HepG2 (cell line): ENCODE data around the gene ZNF37A. TPM values are rescaled to one million over a fixed set of nuclear protein-coding genes. Genes with fewer than 3 reads are reported as not detected.
A peak's percentile ranks its signal among the peaks of the same experiment; 100 is the strongest.

ENCODE experiments used
- AGO2 ChIP-seq: fragments of 200-400 bp; formaldehyde crosslinking; optimal IDR thresholded peaks from 2 replicates; pipeline ENCODE3; 2017; ENCODE audit warnings: mild to moderate bottlenecking, low read depth, low read length, moderate library complexity
- BHLHE40 ChIP-seq: IDR thresholded peaks from 2 replicates; pipeline ENCODE4 v1.6.1; 2011; ENCODE audit warnings: low read length, improper control_type of control experiment
- ELF3 ChIP-seq: IDR thresholded peaks from 2 replicates; pipeline ENCODE4 v1.6.1; 2016; ENCODE audit warnings: missing genetic modification reagents, missing compliant biosample characterization
- GRHL1 ChIP-seq: sonication (generic); formaldehyde crosslinking; conservative IDR thresholded peaks from 2 replicates; pipeline ENCODE4 v1.8.0; 2022; ENCODE audit warnings: missing genetic modification reagents
- HNF4G ChIP-seq, 2 experiments: sonication (generic) in 1 of 2; formaldehyde crosslinking in 1 of 2; IDR thresholded peaks; 2 replicates each; pipeline versions ENCODE4 v1.4.0 to v1.6.1; 2011 to 2020; ENCODE audit warnings: borderline replicate concordance in 2 of 2, low read depth in 2 of 2, mild to moderate bottlenecking in 2 of 2, low read length in 1 of 2, missing genetic modification reagents in 1 of 2, moderate library complexity in 1 of 2
- HNRNPL ChIP-seq: fragments of 200-400 bp; formaldehyde crosslinking; IDR thresholded peaks from 2 replicates; pipeline ENCODE4 v1.6.1; 2017; ENCODE audit warnings: mild to moderate bottlenecking, low read depth, low read length
- JUND ChIP-seq: sonication (generic); formaldehyde crosslinking; IDR thresholded peaks from 2 replicates; pipeline ENCODE4 v1.8.0; 2022; ENCODE audit warnings: mild to moderate bottlenecking, missing genetic modification reagents
- KLF13 ChIP-seq: sonication (generic); formaldehyde crosslinking; IDR thresholded peaks from 2 replicates; pipeline ENCODE4 v1.4.0; 2020; ENCODE audit warnings: mild to moderate bottlenecking, missing genetic modification reagents
- MATR3 ChIP-seq: sonication (generic); formaldehyde crosslinking; IDR thresholded peaks from 2 replicates; pipeline ENCODE4 v1.4.0; 2020; ENCODE audit warnings: missing genetic modification reagents
- NCOA2 ChIP-seq: sonication (generic); formaldehyde crosslinking; IDR thresholded peaks from 2 replicates; pipeline ENCODE4 v1.8.0; 2022; ENCODE audit warnings: inconsistent platforms
- NR0B2 ChIP-seq: sonication (generic); formaldehyde crosslinking; IDR thresholded peaks from 2 replicates; pipeline ENCODE4 v1.4.0; 2020; ENCODE audit warnings: mild to moderate bottlenecking, missing genetic modification reagents
- NR2F2 ChIP-seq: IDR thresholded peaks from 2 replicates; pipeline ENCODE4 v1.6.1; 2012; ENCODE audit warnings: low read depth, inconsistent platforms, borderline replicate concordance
- PHF21A ChIP-seq: sonication (generic); formaldehyde crosslinking; IDR thresholded peaks from 2 replicates; pipeline ENCODE4 v1.5.0; 2020; ENCODE audit warnings: mild to moderate bottlenecking, missing genetic modification reagents
- SKI ChIP-seq: fragments of 450-650 bp; IDR thresholded peaks from one replicate; pipeline ENCODE4 v1.6.1; 2018; ENCODE audit warnings: mild to moderate bottlenecking; ENCODE audit not compliant: partially characterized antibody
- SP5 ChIP-seq: IDR thresholded peaks from 2 replicates; pipeline ENCODE4 v1.6.1; 2016; ENCODE audit warnings: low read depth, borderline replicate concordance
- SPEN ChIP-seq: sonication (generic); formaldehyde crosslinking; IDR thresholded peaks from 2 replicates; pipeline ENCODE4 v1.5.1; 2020; ENCODE audit warnings: low read depth, mild to moderate bottlenecking, missing genetic modification reagents
- TRIM24 ChIP-seq: sonication (generic); formaldehyde crosslinking; IDR thresholded peaks from 2 replicates; pipeline ENCODE4 v1.8.0; 2022; ENCODE audit warnings: mild to moderate bottlenecking, missing genetic modification reagents
- ZBTB20 ChIP-seq: sonication (generic); formaldehyde crosslinking; IDR thresholded peaks from 2 replicates; pipeline ENCODE4 v1.8.1; 2023; ENCODE audit warnings: missing genetic modification reagents, low read depth, mild to moderate bottlenecking, borderline replicate concordance
- ZBTB26 ChIP-seq: IDR thresholded peaks from 2 replicates; pipeline ENCODE4 v1.6.1; 2016; ENCODE audit warnings: missing compliant biosample characterization, missing genetic modification reagents, borderline replicate concordance
- ZMAT5 ChIP-seq: sonication (generic); formaldehyde crosslinking; IDR thresholded peaks from 2 replicates; pipeline ENCODE4 v1.5.0; 2020; ENCODE audit warnings: mild to moderate bottlenecking, low read depth, missing genetic modification reagents, borderline replicate concordance
- ZNF235 ChIP-seq: sonication (generic); formaldehyde crosslinking; IDR thresholded peaks from 2 replicates; pipeline ENCODE4 v1.8.1; 2023; ENCODE audit warnings: mild to moderate bottlenecking, missing genetic modification reagents, borderline replicate concordance
- ZNF574 ChIP-seq: sonication (generic); formaldehyde crosslinking; IDR thresholded peaks from 2 replicates; pipeline ENCODE4 v1.4.0; 2020; ENCODE audit warnings: missing genetic modification reagents
- ZNF891 ChIP-seq: sonication (generic); formaldehyde crosslinking; IDR thresholded peaks from 2 replicates; pipeline ENCODE4 v1.5.0; 2020; ENCODE audit warnings: mild to moderate bottlenecking, missing genetic modification reagents
- ZZZ3 ChIP-seq: sonication (generic); formaldehyde crosslinking; IDR thresholded peaks from 2 replicates; pipeline ENCODE4 v1.4.0; 2020; ENCODE audit warnings: missing genetic modification reagents, mild to moderate bottlenecking, borderline replicate concordance
- polyA plus RNA-seq, 8 experiments: library from polyadenylated mRNA; depleted of rRNA in 3 of 8; stranded (reverse) in 7 of 8; unstranded in 1 of 8; fragments of >200 nt; fragmentation: Illumina TruSeq in 4 of 8; extraction: Trizol in 4 of 8; gene quantifications; 2 replicates each; pipeline versions ENCODE4 v1.2.1 to v1.2.3, GENCODE V29; 2011 to 2016; ENCODE audit warnings: low read depth in 4 of 8, missing spikeins in 1 of 8, mixed read lengths in 1 of 8; ENCODE audit not compliant: insufficient read depth in 1 of 8
- total RNA-seq, 5 experiments: library from RNA; depleted of rRNA; stranded (reverse); fragments of >200 nt; fragmentation: Illumina TruSeq; extraction: Trizol; gene quantifications; 2 replicates each; pipeline ENCODE4 v1.2.3, GENCODE V29; 2016; ENCODE audit warnings: low read depth in 1 of 5

Gene ZNF37A
- total and polyA plus RNA-seq, 2 of the 13 experiments (the other 11 are each of a cell fraction or from before 2014, with no cell fraction given) = 8.0 to 12.6 TPM

- no peak for TF ChIP-seq ZNF574 (CRISPR knock-in tag)
- TF ChIP-seq ZNF891 (CRISPR knock-in tag) = no peak
- TF ChIP-seq PHF21A = no peak
- TF ChIP-seq TRIM24 (CRISPR knock-in tag) = peak; percentile 81; the same call in 1 of the 2 replicates
- no peak for TF ChIP-seq NR2F2
- no peak for TF ChIP-seq GRHL1 (CRISPR knock-in tag)
- peak; percentile 64; the same call in 1 of the 2 replicates for TF ChIP-seq ELF3 (CRISPR knock-in tag)
- TF ChIP-seq SKI = peak; percentile 33
- no peak for TF ChIP-seq ZNF235
- TF ChIP-seq ZBTB20 (CRISPR knock-in tag) = no peak
- no peak for TF ChIP-seq ZMAT5 (CRISPR knock-in tag)
- 0 out of 2 replicates have a peak, but pooled peaks have one; percentile 48 for TF ChIP-seq ZBTB26
- TF ChIP-seq KLF13 (CRISPR knock-in tag) = no peak
- TF ChIP-seq NR0B2 = no peak
- TF ChIP-seq HNF4G (IDR thresholded peaks at IDR 0.05; ENCODE audit: borderline replicate concordance, low read depth, low read length) = no peak
- no peak for TF ChIP-seq HNF4G (CRISPR knock-in tag; IDR thresholded peaks at IDR 0.05; ENCODE audit: borderline replicate concordance, low read depth)
- TF ChIP-seq AGO2 = no peak
- TF ChIP-seq SP5 (CRISPR knock-in tag) = no peak
- no peak for TF ChIP-seq MATR3 (CRISPR knock-in tag)
- TF ChIP-seq NCOA2 = peak; percentile 70; the same call in 1 of the 2 replicates
- TF ChIP-seq ZZZ3 (CRISPR knock-in tag) = 0 out of 2 replicates have a peak, but pooled peaks have one; percentile 41
- no peak for TF ChIP-seq HNRNPL
- peak; percentile 51; the same call in 1 of the 2 replicates for TF ChIP-seq SPEN
- peak; percentile 64 for TF ChIP-seq BHLHE40
- TF ChIP-seq JUND (CRISPR knock-in tag) = peak; percentile 62; the same call in 1 of the 2 replicates
Measured at GRCh38 chr10:38143587-38143986, 49.5 kb downstream of the ZNF37A start (continued).
